Mesothelial cell of epicardium (in vitro differentiated cells): Measurements from ENCODE around the gene FAM135A. TPM values are rescaled to one million over a fixed set of nuclear protein-coding genes. Genes with fewer than 3 reads are reported as not detected.
"Not testable (repeated sequence)": the region's sequence is repeated elsewhere in the genome, so short reads cannot be mapped to it uniquely, and the experiment has no call there.

Experiments used
- DNase-seq, 2 experiments: peaks; one replicate each; pipeline ENCODE4 v3.0.0; 2021; ENCODE audit warnings: low spot score in 2 of 2; ENCODE audit not compliant: unreplicated experiment in 2 of 2
- H3K27ac Mint-ChIP-seq: 2 replicates; pipeline ENCODE4 v1.8.0; 2021; ENCODE audit warnings: mixed read lengths
- H3K27me3 Mint-ChIP-seq: 2 replicates; pipeline ENCODE4 v1.8.0; 2021; ENCODE audit warnings: low read depth, mixed read lengths
- H3K36me3 Mint-ChIP-seq: 2 replicates; pipeline ENCODE4 v1.8.0; 2021; ENCODE audit warnings: mixed read lengths
- H3K4me1 Mint-ChIP-seq: 2 replicates; pipeline ENCODE4 v1.8.0; 2021; ENCODE audit warnings: mixed read lengths
- H3K4me3 Mint-ChIP-seq: 2 replicates; pipeline ENCODE4 v1.8.0; 2021; ENCODE audit warnings: mild to moderate bottlenecking, moderate library complexity, mixed read lengths
- H3K9me3 Mint-ChIP-seq: 2 replicates; pipeline ENCODE4 v1.8.0; 2021; ENCODE audit warnings: mixed read lengths
- total RNA-seq: library from RNA; stranded (reverse); gene quantifications from 3 replicates; pipeline ENCODE4 v1.2.1, GENCODE V29; 2021
- TF ChIP-seq, protein P1 (sequence below): fragments of 200-600 bp; sonication (generic); IDR thresholded peaks from one replicate; pipeline ENCODE4 v1.5.0; 2021; ENCODE audit warnings: antibody characterized with exemption; ENCODE audit not compliant: unreplicated experiment

The FAM135A gene
- total RNA-seq, 1 donor from 2014 or later: 24.8 TPM

DNA sequence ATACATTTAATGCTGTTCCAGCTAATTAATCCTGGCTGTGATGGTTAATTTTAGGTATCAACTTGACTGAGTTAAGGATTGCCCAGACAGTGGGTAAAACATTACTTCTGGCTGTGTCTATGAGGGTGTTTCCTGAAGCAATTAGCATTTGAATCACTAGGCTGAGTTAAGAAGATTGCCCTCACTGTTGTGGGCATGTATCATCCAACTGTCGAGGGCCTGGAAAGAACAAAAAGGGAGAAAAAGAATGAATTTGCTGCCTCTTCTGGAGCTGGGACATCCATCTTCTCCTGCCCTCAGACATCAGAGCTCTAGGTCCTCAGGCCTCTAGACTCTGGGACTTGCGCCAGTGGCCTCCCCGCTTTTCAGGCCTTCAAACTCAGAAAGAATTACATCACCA lies 187.7 kb downstream of the FAM135A start:
- Mint-ChIP-seq H3K4me3 (no peak overlapping the region), H3K4me1 (no peaks in the 10 kb centered on the region), H3K9me3 (peaks cover 17% of the 10 kb centered on the region), H3K27ac (no peak overlapping the region), H3K27me3 (no peaks in the 10 kb centered on the region), H3K36me3 (peaks cover 2% of the 10 kb centered on the region)
- DNase-seq: no peak
- TF ChIP-seq, protein P1, sequence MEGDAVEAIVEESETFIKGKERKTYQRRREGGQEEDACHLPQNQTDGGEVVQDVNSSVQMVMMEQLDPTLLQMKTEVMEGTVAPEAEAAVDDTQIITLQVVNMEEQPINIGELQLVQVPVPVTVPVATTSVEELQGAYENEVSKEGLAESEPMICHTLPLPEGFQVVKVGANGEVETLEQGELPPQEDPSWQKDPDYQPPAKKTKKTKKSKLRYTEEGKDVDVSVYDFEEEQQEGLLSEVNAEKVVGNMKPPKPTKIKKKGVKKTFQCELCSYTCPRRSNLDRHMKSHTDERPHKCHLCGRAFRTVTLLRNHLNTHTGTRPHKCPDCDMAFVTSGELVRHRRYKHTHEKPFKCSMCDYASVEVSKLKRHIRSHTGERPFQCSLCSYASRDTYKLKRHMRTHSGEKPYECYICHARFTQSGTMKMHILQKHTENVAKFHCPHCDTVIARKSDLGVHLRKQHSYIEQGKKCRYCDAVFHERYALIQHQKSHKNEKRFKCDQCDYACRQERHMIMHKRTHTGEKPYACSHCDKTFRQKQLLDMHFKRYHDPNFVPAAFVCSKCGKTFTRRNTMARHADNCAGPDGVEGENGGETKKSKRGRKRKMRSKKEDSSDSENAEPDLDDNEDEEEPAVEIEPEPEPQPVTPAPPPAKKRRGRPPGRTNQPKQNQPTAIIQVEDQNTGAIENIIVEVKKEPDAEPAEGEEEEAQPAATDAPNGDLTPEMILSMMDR: no peak

DNA sequence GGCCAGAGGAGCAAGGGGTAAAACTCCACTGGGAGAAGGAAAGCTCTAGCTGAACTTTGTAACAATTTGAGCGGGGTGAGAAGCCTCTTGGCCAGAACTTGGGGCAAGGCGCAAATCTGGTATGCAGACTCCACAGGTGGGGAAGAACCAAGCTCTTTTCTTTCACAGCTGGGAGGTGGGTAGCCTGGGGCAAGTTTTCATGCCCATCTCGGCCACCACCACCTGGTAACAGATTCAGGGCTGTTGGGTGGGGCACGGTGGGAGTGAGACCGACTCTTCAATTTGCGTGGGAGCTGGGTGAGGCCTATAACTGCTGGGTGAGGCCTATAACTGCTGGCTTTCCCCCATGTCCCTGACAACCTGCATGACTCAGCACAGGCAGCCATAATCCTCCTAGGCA lies 190.9 kb downstream of the FAM135A start:
- Mint-ChIP-seq H3K9me3 (peaks cover 26% of the 10 kb centered on the region), H3K4me3 (no peak overlapping the region), H3K27ac (no peak overlapping the region)

DNA sequence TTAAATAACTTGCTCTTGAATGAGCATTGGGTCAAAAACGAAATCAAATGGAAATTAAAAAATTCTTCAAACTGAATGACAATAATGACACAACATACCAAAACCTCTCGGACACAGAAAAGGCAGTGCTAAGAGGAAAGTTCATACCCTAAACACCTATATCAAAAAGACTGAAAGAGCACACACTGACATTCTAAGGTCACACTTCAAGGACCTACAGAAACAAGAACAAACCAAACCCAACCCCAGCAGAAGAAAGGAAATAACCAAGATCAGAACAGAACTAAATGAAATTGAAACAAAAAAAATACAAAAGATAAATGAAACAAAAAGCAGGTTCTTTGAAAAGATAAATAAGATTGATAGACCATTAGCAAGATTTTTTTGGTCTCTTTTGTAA lies 194.1 kb downstream of the FAM135A start:
- H3K36me3 Mint-ChIP-seq, H3K4me1 Mint-ChIP-seq, DNase-seq, H3K27ac Mint-ChIP-seq, H3K4me3 Mint-ChIP-seq: not testable (repeated sequence)
- Mint-ChIP-seq H3K27me3 (peaks cover 16% of the 10 kb centered on the region), H3K9me3 (peaks cover 26% of the 10 kb centered on the region)

More for the DNA sequence above, 190.9 kb downstream of the FAM135A start:
- peaks cover 1% of the 10 kb centered on the region for H3K27me3 Mint-ChIP-seq
- H3K4me1 Mint-ChIP-seq: no peaks in the 10 kb centered on the region
- no peaks in the 10 kb centered on the region for H3K36me3 Mint-ChIP-seq
- TF ChIP-seq, protein P1: no peak
- no peak for DNase-seq

DNA sequence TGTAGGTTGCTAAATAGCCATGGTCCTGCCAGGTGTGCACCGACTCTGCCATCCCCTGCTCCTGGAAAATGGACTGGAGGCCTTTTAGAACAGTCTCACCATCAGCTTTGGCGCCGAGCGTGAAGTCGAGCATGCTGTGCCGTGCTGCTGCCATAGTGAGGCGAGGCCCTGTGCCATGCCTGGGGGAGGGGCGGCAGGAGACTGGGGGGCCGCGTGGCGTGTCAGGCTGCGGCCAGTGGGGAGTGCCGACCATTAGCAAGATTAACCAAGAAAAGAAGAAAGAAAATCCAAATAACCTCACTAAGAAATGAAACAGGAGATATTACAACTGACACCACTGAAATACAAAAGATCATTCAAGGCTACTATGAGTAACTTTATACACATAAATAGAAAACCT lies 195.9 kb downstream of the FAM135A start:
- not testable (repeated sequence) for H3K27ac Mint-ChIP-seq, H3K36me3 Mint-ChIP-seq, H3K4me1 Mint-ChIP-seq, H3K4me3 Mint-ChIP-seq, DNase-seq
- peaks cover 17% of the 10 kb centered on the region for H3K9me3 Mint-ChIP-seq
- peaks cover 19% of the 10 kb centered on the region for H3K27me3 Mint-ChIP-seq

Other genes starting within 250 kb of the FAM135A start
- 8.1 to 9.1 TPM (median 8.7 TPM) in 3 replicates for gene COL9A1, start 110.4 kb upstream of the FAM135A start, total RNA-seq
- gene SDHAF4, start 153.4 kb downstream of the FAM135A start, total RNA-seq: 16.6 to 19.4 TPM (median 18.9 TPM) in 3 replicates